Measurements from ENCODE around the gene STXBP6.

- TF ChIP-seq, protein P1, sequence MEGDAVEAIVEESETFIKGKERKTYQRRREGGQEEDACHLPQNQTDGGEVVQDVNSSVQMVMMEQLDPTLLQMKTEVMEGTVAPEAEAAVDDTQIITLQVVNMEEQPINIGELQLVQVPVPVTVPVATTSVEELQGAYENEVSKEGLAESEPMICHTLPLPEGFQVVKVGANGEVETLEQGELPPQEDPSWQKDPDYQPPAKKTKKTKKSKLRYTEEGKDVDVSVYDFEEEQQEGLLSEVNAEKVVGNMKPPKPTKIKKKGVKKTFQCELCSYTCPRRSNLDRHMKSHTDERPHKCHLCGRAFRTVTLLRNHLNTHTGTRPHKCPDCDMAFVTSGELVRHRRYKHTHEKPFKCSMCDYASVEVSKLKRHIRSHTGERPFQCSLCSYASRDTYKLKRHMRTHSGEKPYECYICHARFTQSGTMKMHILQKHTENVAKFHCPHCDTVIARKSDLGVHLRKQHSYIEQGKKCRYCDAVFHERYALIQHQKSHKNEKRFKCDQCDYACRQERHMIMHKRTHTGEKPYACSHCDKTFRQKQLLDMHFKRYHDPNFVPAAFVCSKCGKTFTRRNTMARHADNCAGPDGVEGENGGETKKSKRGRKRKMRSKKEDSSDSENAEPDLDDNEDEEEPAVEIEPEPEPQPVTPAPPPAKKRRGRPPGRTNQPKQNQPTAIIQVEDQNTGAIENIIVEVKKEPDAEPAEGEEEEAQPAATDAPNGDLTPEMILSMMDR (IDR thresholded peaks at IDR 0.05; ENCODE audit: insufficient read depth, low read length, poor library complexity, severe bottlenecking), result no peak
- TF ChIP-seq EZH2phosphoT487 (conservative IDR thresholded peaks at IDR 0.05; ENCODE audit: low read length), result no peak
These were observed 84.4 kb downstream of the STXBP6 start for GRCh38 chr14:24965578-24965933.

Measured in SU-DHL-6 (cell line).